ENCODE results near the gene C13orf42.

C13orf42 gene

DNA sequence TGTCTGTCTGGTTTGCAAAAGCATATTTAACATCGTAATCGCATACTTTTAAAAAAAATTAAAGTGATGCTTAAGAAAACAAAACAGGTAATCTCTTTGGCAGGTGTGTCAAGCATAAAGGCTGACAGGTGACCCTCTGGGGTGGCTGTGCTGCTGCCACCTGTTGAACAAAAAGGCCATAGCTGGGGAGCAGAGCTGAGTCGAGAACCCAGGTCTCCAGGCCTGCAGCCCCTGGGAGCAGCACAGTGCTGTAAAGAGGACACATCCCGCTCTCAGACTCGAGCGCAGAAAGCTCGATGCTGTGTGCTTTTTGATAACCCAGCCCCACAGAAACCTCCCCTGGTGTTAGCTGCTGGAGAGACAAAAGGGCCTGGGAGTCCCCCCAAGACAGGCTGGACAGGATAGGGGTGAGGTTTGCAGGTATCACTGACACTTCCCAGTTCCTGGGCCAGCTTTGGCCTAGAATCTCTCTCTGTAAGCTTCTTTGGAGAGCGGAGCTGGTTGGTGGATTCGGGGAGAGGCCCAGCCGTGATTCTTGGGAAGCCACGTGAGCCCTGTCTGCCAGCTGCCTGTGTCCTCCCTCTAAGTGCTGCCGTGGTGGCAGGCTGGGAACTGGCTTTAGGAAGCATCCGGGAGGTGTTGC lies 66.9 kb downstream of the C13orf42 start:
- no peak overlapping the region for H3K27ac Mint-ChIP-seq
- H3K4me3 Mint-ChIP-seq = no peak overlapping the region
- peaks cover 9% of the 10 kb centered on the region for H3K4me1 Mint-ChIP-seq (ENCODE audit: low read depth)
- H3K27me3 Mint-ChIP-seq = no peaks in the 10 kb centered on the region
- H3K9me3 Mint-ChIP-seq = no peaks in the 10 kb centered on the region
- intact Hi-C loops (cut with micrococcal nuclease) = no loop called here
- H3K36me3 Mint-ChIP-seq (ENCODE audit: low read depth) = no peaks in the 10 kb centered on the region

DNA sequence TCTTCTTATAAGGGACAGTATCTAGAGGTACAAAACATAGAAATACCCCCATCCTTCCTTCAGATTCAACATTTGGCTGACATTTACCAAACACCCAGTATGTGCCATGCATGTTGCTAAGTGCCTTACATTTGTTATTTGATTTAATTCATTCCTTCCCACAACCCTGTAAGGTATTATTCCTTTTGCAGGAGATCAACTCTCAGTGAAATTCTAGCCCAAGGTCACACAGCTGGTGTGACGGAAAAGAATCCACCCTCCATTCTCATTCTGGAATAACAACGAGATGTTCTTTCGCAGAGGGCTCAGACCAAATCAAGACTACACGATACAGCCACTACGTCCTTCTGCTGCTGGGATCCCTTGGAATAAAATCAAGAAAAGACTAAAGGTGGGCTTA lies 67.8 kb downstream of the C13orf42 start:
- H3K4me1 Mint-ChIP-seq (ENCODE audit: low read depth) = peaks cover 9% of the 10 kb centered on the region
- no peak overlapping the region for H3K27ac Mint-ChIP-seq
- no peak overlapping the region for H3K4me3 Mint-ChIP-seq
- intact Hi-C loops (cut with micrococcal nuclease) = no loop called here
- no peaks in the 10 kb centered on the region for H3K36me3 Mint-ChIP-seq (ENCODE audit: low read depth)
- H3K9me3 Mint-ChIP-seq = no peaks in the 10 kb centered on the region
- H3K27me3 Mint-ChIP-seq = no peaks in the 10 kb centered on the region

DNA sequence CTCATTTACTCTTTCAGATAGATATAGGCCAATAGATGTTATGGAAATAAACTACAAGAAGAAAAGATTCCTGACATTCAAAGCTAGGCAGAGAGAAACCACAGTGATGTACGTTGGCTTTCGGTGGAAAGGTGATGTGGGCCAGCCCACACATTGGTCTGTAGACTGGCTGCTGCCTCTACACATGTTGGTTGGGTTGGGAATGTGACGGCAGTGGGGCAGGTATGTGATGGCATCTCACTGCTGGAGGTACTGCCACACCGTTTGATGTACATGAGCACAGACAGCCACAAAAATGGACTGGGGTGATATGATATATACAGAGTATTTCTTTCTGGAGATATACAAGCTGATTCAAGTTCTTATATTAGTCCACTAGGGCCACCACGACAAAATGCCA lies 69.4 kb downstream of the C13orf42 start:
- H3K4me3 Mint-ChIP-seq = no peak overlapping the region

DNA sequence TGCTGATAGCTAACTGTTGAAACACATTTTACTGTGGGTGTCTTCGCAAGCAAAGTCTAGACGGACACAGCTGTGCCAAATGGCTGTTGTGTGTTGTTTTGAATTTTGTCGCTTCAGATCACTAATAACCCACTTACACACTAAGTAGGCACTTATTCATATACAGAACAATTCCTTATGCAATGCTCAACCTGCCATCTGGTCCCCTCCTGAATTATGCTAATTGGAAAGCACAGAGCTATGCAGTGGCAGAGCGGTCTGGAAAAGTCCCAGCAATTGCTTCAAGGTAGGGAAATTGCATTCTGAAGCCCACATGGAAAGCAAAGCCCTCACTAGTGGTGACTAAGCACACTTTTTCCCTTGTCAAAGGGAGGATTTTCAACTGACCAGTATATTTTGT lies 69.9 kb downstream of the C13orf42 start:
- no peaks in the 10 kb centered on the region for H3K36me3 Mint-ChIP-seq (ENCODE audit: low read depth)
- H3K4me1 Mint-ChIP-seq (ENCODE audit: low read depth) = peaks cover 9% of the 10 kb centered on the region
- H3K27ac Mint-ChIP-seq = no peak overlapping the region
- no peaks in the 10 kb centered on the region for H3K9me3 Mint-ChIP-seq
- no peaks in the 10 kb centered on the region for H3K27me3 Mint-ChIP-seq
- intact Hi-C loops (cut with micrococcal nuclease) = no loop called here
- H3K4me3 Mint-ChIP-seq = no peak overlapping the region

More for the DNA sequence above, 69.4 kb downstream of the C13orf42 start:
- H3K27ac Mint-ChIP-seq = no peak overlapping the region
- intact Hi-C loops (cut with micrococcal nuclease) = no loop called here
- H3K9me3 Mint-ChIP-seq = no peaks in the 10 kb centered on the region
- no peaks in the 10 kb centered on the region for H3K27me3 Mint-ChIP-seq
- peaks cover 9% of the 10 kb centered on the region for H3K4me1 Mint-ChIP-seq (ENCODE audit: low read depth)
- H3K36me3 Mint-ChIP-seq (ENCODE audit: low read depth) = no peaks in the 10 kb centered on the region

DNA sequence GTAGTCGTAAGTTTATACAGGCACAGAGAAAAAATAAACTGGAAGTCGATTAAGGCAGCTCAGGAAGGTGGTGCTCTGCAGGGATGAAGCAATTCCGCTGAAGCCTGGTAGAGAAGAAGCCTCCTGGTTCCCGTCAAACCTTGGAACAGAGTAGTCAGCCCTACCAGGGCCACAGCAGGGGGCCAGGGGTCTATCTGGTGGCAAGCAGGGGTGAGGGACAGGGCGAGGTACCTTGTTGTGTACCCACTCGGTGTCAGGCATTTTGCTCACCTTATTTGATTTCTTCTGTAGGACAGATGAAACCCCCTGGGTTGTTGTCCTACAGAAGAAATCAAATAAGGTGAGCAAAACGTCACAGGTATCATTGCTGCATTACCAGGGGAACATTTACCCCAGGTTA lies 70.6 kb downstream of the C13orf42 start:
- H3K27me3 Mint-ChIP-seq = no peaks in the 10 kb centered on the region

DNA sequence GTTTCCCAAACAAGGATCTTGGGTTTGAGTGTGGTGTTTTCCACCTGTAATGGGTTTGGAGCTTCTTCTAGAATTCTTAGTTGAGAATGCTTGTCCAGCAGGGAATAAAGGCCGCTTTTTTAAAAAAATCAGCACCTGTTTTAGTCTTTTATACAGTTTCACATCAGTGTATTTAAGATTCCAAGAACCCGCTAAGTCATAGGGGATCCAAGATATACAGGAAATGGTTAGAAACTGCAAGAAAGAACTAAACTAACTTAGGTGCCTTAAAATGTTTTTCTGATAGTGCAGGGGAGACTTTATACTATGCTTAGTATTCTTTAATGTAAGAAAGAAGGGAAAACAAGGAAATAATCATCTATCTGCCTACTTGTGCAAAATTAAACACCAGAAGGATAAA lies 74.7 kb downstream of the C13orf42 start:
- Mint-ChIP-seq H3K27ac (no peak overlapping the region), H3K4me1 (ENCODE audit: low read depth) (no peaks in the 10 kb centered on the region), H3K27me3 (no peaks in the 10 kb centered on the region), H3K9me3 (no peaks in the 10 kb centered on the region), H3K36me3 (ENCODE audit: low read depth) (no peaks in the 10 kb centered on the region), H3K4me3 (no peak overlapping the region)
- intact Hi-C loops (cut with micrococcal nuclease) = no loop called here

More for the DNA sequence above, 70.6 kb downstream of the C13orf42 start:
- no peaks in the 10 kb centered on the region for H3K9me3 Mint-ChIP-seq
- peaks cover 3% of the 10 kb centered on the region for H3K4me1 Mint-ChIP-seq (ENCODE audit: low read depth)
- intact Hi-C loops (cut with micrococcal nuclease) = no loop called here
- no peaks in the 10 kb centered on the region for H3K36me3 Mint-ChIP-seq (ENCODE audit: low read depth)
- no peak overlapping the region for H3K4me3 Mint-ChIP-seq
- no peak overlapping the region for H3K27ac Mint-ChIP-seq

DNA sequence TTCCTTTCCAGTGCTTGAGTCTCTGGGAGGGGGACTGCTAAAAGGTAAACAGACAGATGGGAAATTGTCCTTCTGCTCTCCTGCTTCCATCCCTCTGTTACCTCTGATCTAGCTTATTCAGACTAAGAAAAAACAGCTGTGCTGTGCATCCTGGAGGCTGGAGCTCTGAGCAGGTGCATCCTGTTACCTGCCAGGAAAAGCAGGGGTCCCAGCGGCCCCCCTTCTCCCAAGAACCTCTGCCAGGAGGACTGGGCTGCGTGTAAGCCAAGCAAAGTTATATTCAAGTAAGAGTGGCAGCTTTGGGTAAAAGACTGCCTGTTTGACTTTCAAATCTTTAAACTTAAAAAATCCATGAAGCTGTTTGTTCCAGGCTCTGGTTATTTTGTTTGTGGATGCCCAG lies 75.1 kb downstream of the C13orf42 start:
- no peaks in the 10 kb centered on the region for H3K4me1 Mint-ChIP-seq (ENCODE audit: low read depth)
- no peaks in the 10 kb centered on the region for H3K36me3 Mint-ChIP-seq (ENCODE audit: low read depth)
- H3K4me3 Mint-ChIP-seq = no peak overlapping the region
- no peak overlapping the region for H3K27ac Mint-ChIP-seq
- intact Hi-C loops (cut with micrococcal nuclease) = no loop called here
- no peaks in the 10 kb centered on the region for H3K27me3 Mint-ChIP-seq
- H3K9me3 Mint-ChIP-seq = no peaks in the 10 kb centered on the region

DNA sequence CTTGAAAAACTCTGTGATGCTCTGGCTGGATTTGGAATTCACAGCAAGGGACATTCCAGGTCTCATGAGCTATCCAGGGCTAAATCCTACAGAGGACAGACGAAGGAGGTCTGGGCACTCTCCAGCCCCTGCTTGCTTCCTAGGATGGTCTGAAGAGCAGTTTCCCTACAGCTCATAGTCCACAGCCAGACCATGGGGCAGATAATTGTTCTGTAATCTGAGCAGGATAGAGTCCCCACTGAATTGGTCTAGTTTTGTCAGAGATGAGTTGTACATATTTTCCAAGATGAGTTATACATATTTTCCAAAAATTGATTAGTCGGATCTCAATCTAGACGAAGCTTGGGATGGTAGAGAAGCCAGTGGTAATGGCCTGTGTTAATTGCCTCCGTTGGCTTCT lies 75.6 kb downstream of the C13orf42 start:
- no peaks in the 10 kb centered on the region for H3K27me3 Mint-ChIP-seq
- H3K36me3 Mint-ChIP-seq (ENCODE audit: low read depth) = no peaks in the 10 kb centered on the region
- H3K4me3 Mint-ChIP-seq = no peak overlapping the region
- intact Hi-C loops (cut with micrococcal nuclease) = no loop called here
- H3K27ac Mint-ChIP-seq = no peak overlapping the region
- H3K4me1 Mint-ChIP-seq (ENCODE audit: low read depth) = no peaks in the 10 kb centered on the region
- H3K9me3 Mint-ChIP-seq = no peaks in the 10 kb centered on the region

DNA sequence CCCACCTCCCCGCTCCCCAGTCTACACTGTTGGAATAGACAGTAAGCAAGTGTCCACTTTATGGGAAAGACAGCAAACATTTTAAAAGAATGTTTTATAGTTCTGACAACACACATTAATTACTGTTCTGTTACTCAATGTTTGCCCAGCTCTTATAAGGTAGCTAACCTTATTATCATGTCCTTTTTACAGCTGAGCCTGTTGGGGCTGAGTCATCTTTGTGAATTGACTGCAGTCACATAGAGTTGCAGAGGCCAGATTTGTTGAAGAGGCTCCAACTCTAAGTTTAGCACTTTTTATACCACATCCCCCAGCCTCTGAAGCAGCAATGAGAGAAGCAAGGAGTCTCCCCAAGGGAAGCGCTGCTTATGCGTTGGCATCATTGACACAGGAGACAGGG lies 76.2 kb downstream of the C13orf42 start:
- no peaks in the 10 kb centered on the region for H3K9me3 Mint-ChIP-seq
- no peak overlapping the region for H3K27ac Mint-ChIP-seq
- H3K36me3 Mint-ChIP-seq (ENCODE audit: low read depth) = no peaks in the 10 kb centered on the region
- no peaks in the 10 kb centered on the region for H3K27me3 Mint-ChIP-seq
- no peak overlapping the region for H3K4me3 Mint-ChIP-seq
- intact Hi-C loops (cut with micrococcal nuclease) = no loop called here
- no peaks in the 10 kb centered on the region for H3K4me1 Mint-ChIP-seq (ENCODE audit: low read depth)

DNA sequence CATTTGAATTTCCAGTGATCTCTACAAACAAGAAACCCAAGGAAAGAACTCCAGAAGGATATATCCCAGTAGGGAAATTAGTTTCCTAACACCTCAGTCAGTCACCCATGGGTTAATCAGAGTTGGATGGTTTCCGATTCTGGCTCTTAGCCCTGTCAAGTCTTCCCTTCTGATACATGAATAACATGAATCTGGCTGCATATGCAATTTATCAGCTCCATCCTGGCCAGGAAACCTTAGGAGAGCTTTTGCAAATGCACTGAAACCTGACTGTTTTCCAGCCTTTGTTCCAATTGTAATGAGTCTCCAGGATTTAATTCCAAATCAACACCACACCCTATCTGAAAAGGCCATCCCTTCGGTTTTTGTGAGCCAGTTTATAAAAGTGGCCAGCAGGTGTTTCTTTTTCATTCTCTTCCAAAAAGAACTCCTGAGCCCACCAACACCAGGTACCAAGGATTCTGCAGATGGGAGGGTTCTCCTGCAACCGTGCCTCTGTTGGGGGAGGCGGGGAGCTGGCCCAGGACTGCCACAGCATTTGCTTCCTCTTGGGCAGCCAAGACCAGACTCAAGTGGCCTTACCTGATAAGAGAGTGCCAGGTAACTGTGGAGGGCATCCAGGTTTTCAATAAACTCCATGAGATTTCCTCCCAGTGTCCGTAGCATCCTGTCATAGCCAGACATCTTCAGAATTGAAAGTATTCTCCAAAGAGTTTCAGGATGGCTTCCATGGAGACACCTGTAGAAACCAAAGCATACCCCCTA lies 77.5 kb downstream of the C13orf42 start:
- intact Hi-C loops (cut with micrococcal nuclease) = no loop called here

DNA sequence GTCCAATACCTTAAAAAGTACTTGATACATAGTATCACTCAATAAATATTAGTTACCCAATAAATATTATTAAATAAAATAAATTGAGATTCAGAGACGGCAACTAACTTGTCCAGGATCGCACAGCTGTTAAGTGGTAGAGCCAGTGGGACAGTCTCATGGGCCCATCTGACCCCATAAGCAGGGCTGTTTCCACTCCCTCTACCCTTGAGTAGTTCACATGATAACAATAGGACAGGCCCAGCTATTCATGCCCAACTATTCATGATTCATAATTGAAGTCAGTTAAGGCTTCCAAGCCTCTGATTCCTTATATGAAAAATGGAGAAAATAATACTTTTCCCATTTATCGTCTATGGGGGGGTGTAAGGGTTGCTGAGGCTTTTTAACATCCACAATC lies 78.2 kb downstream of the C13orf42 start:
- Mint-ChIP-seq H3K9me3 (no peaks in the 10 kb centered on the region), H3K4me1 (ENCODE audit: low read depth) (no peaks in the 10 kb centered on the region), H3K27ac (no peak overlapping the region), H3K27me3 (no peaks in the 10 kb centered on the region), H3K4me3 (no peak overlapping the region), H3K36me3 (ENCODE audit: low read depth) (no peaks in the 10 kb centered on the region)
- intact Hi-C loops (cut with micrococcal nuclease) = no loop called here

More for the DNA sequence above, 77.5 kb downstream of the C13orf42 start:
- no peak overlapping the region for H3K4me3 Mint-ChIP-seq
- no peaks in the 10 kb centered on the region for H3K36me3 Mint-ChIP-seq (ENCODE audit: low read depth)
- H3K27me3 Mint-ChIP-seq = no peaks in the 10 kb centered on the region
- no peak overlapping the region for H3K27ac Mint-ChIP-seq
- H3K4me1 Mint-ChIP-seq (ENCODE audit: low read depth) = no peaks in the 10 kb centered on the region
- no peaks in the 10 kb centered on the region for H3K9me3 Mint-ChIP-seq

Measured in dendritic cell treated with granulocyte-macrophage colony-stimulating factor and Interleukin-4, amounts not matched to agents 40 ng/mL and 50 ng/mL, for 4 days (primary cell).